DMS53 treated with DMSO at 0.1 percent for 48 hours (cell line): ENCODE data around the gene PDE4B.

ENCODE experiments used
- DNase-seq: peaks from one replicate; lab custom pipeline; 2025; ENCODE audit not compliant: unreplicated experiment; lab: John Stamatoyannopoulos, UW

PDE4B gene

GRCh38 chr1:66352792-66353191, 560.1 kb downstream of the PDE4B start:
- DNase-seq: no peak

DNA sequence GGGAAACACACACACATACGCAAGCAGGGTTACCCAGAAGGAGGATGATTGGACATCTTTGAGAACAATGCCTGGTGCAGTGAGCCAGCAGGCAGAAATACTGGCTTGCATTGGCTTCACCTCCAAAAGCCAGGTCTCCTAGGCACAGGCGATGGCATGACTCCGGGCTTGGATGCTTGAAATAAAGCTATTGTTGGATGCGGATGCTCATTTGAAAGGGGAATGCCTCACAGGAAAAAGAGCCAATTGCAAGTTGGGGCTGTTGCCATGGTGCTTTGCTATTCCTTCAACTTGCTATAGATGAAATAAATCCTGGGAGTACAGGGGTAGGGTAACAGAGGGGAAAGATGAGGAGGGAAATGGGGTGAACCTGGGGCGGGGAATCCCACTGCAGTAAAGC, 560.6 kb downstream of the PDE4B start:
- no peak for DNase-seq

DNA sequence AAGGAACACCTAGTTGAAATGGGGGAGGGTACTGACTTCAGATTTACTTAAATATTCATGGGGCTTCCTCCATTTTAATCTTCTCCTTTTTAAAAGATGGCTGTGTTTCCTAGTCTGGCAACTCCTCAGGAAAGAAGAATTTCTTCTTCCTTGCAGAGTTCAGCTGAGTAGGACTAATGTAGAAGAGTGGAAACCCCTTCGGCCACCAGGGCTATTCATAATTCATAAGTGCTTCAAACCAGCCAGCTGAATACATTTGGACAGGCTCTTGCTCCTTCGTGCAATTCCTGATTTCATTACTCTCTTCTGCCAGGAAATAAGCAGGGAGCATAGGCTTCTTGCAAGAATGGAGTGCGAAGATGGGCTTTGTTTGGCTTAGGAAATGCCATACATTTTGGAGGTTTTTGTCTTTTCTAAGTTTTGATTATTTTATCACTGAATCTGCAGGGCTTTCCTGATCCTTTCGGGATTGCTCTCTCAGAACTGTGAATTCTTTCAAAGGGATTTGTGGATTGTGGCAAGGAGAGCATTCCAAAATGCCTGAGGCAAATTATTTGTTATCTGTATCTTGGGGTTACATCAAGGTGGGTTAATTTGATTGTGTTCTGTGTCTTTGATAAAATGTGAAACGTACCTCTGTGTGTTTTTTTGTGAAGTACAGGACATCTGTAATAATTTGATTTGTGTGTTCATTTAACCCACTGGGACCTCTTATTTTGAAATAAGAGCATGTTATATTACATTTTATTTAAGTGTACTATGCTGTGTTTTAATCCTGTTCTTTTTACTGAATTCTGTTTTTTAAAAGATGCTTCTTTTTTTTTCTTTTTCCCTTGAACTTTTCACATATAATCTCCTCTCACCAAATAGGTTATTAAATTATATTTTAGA, 561.9 kb downstream of the PDE4B start:
- no peak for DNase-seq

DNA sequence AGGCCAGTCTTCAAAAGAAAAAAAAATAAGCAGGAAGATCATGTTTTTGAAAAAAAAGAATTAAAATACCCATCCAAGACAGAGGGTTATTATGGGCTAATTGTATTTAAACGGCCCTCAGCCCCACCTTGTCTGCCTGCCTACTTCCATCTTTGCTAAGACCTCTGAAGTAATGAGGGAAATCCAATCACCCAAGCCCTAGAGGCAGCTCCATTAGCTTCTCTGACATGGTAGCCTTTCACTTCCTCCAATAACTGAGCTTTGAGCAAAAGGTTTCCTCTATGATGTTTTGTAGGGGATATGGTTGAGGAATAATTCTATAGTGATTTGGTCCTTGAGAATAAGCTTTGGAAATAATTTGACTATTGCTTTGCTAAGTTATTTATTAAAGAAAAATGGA, 563.1 kb downstream of the PDE4B start:
- no peak for DNase-seq

GRCh38 chr1:66356605-66357004, 563.9 kb downstream of the PDE4B start:
- no peak for DNase-seq

DNA sequence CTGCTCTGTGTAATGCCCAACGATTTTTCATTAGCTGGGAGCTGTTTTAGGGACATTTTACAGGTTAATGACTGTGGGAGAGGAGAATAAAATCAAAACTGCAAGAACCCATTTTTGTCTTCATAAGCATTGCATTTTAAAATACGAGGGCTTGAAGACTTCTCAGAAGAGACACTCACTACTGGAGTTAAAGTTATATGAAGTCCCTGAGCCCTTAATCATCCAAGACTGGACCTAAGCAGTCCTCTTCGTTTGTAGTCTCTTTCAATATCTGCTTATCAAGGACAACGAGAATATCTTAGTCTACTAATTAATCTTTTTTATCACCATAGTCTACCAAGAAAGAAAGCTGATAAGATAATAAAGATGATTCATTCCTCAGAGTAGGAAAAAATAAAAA, 564.3 kb downstream of the PDE4B start:
- DNase-seq: no peak

DNA sequence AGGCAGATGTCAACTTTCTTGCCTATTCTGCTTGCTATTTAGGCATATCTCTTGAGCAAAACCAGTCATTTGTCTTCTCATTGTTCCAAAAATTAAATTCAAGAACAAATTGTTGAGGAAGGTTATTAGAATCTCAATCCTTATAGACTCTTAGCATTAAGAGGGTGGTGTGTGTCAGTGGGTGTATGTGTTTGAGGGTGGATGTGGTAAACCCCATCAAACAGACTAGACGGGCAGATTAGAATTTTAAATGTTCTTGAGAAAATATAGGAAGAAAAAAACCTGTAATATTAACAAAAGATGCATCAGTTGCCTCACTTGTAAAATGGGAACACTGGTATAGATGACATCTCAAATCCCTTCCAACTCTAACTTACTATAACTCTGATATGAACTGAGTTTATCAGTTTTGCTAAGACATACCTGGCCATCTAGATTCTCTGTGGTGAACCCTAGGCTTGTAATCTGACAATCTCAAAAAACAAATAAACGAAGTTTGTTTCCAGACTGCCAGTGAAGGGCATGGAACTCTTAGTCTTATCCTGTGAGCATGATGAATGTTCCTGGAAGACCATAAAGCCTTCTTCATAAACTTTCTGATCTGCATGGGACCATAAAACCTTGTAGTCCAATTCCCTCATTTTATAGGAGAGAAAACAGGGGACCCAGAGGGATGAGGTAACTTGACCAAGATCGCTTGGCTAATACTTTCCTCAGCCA, 564.9 kb downstream of the PDE4B start:
- no peak for DNase-seq

- DNase-seq: no peak
Observed at GRCh38 chr1:66359269-66359668, 566.6 kb downstream of the PDE4B start.

DNA sequence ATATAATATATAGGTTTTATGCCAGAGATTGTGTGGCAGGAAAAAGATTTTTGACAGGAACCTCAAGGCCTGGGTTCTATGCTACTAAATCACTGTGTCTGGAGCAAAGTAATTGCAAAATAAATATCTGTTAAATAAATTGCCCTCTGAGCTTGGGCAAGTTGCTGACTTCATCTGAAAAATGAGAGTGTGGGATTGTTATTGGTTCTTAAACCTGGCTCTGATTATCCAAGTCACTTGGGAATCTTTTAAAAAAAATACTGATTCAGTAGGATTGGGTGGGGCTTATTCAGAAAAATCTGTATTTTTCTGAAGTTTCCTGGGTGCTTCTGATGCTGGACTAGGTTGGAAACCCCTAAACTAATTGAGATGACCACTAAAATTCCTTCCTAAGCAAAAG, 567.1 kb downstream of the PDE4B start:
- no peak for DNase-seq

- no peak for DNase-seq
Observed at GRCh38 chr1:66360285-66360724, 567.6 kb downstream of the PDE4B start.

DNA sequence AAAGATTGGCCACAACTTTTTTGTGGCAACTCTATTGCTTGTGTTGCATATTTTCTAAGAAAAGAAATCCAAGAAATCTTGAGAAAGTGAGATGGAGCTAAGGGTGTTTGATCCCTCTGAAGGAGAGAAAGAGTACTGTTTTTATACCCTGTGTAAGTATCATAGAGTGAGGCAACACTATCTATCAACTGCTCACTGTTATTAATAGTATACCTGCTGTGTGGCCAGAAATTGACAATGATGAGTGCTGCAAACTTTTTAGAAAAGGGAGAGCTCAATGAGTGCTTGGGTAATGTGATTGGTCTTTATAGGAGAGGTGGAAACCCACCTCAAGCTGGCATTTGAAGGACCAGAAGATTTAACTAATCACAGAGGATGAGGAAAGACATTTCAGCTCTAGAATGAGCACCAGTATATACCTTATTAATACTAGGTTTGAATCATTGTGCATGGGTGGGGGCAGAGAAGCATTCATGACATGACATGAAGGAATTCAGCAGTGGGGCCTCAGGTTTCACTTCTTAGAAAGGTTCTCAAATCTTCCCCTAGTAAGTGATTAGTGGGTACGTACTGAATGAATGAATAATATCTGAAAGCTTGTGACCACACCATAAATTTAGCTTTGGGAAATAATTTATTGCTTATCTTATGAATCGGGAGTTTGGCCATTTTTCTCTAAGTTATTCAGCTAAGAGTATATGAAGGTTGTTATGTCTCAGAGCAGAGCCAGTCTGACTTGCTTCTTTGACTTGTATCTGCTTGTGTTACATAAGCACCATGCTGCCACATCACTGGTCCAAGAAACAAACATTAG, 572.1 kb downstream of the PDE4B start:
- DNase-seq: no peak

GRCh38 chr1:66365635-66366034, 572.9 kb downstream of the PDE4B start:
- DNase-seq: no peak

- DNase-seq: no peak
Observed at GRCh38 chr1:66366634-66367033, 573.9 kb downstream of the PDE4B start.

- no peak for DNase-seq
Observed at GRCh38 chr1:66367369-66367768, 574.7 kb downstream of the PDE4B start.

DNA sequence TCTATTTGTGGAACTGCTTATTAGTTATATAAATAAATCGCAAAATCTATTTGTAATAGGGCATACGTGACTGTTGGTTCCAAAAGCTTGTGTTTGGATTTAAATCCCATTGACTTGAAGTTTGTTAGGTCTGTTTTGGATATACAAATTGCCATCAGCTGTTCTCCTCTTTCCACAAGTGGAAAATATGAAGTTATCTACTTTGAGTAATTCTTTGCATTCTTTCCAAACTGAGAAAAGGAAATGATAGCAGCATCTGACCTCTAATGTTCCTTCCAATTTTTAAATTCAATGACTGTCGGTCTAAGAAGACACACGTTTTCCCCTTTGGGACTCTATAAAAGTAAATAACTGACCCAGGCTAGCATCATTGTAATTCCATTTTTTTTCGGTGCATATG, 575.6 kb downstream of the PDE4B start:
- DNase-seq: no peak

- no peak for DNase-seq
Observed at GRCh38 chr1:66370462-66370971, 577.8 kb downstream of the PDE4B start.

GRCh38 chr1:66371233-66372005, 578.7 kb downstream of the PDE4B start:
- no peak for DNase-seq

- DNase-seq: no peak
Observed at GRCh38 chr1:66372522-66373101, 579.9 kb downstream of the PDE4B start.

GRCh38 chr1:66373157-66373591, 580.5 kb downstream of the PDE4B start:
- no peak for DNase-seq

DNA sequence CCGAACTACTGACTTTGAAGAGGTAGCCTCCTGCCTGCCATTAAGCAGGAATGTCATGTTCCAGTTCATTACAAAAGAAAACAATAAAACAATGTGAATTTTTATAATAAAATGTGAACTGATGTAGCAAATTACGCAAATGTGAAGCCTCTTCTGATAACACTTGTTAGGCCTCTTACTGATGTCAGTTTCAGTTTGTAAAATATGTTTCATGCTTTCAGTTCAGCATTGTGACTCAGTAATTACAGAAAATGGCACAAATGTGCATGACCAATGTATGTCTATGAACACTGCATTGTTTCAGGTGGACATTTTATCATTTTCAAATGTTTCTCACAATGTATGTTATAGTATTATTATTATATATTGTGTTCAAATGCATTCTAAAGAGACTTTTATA, 581.5 kb downstream of the PDE4B start:
- no peak for DNase-seq
